ENCODE measurements around the gene CD82. TPM values are rescaled to one million over a fixed set of nuclear protein-coding genes. Genes with fewer than 3 reads are reported as not detected.

CD82 gene
- total RNA-seq, 4 donors from 2014 or later = 8.9 to 30.6 (median 20.3) TPM

GRCh38 chr11:44561964-44562734 lies 3.3 kb upstream of the CD82 start:
- DNase-seq (ENCODE audit: low spot score) (no peak), ATAC-seq (ENCODE audit: low FRiP score) (no peak)
- TF ChIP-seq CTCF (IDR thresholded peaks at IDR 0.05) = no peak

- TF ChIP-seq CTCF (IDR thresholded peaks at IDR 0.05) = no peak
- DNase-seq (ENCODE audit: low spot score) (no peak), ATAC-seq (ENCODE audit: low FRiP score) (no peak)
Observed at GRCh38 chr11:44562845-44563460, 2.5 kb upstream of the CD82 start.

GRCh38 chr11:44563711-44564110 lies 1.8 kb upstream of the CD82 start:
- DNase-seq (ENCODE audit: low spot score) (no peak), ATAC-seq (ENCODE audit: low FRiP score) (no peak)
- TF ChIP-seq CTCF (IDR thresholded peaks at IDR 0.05) = no peak

GRCh38 chr11:44564166-44564565 lies 1.3 kb upstream of the CD82 start:
- no peak for TF ChIP-seq CTCF (IDR thresholded peaks at IDR 0.05)
- DNase-seq (ENCODE audit: low spot score) (no peak), ATAC-seq (ENCODE audit: low FRiP score) (no peak)

- TF ChIP-seq CTCF (IDR thresholded peaks at IDR 0.05) = no peak
- ATAC-seq (ENCODE audit: low FRiP score) (peak; percentile 70), DNase-seq (ENCODE audit: low spot score) (peak; percentile 58)
Observed at GRCh38 chr11:44564670-44565210, 723 bp upstream of the CD82 start.

- no peak for DNase-seq (ENCODE audit: low spot score)
- TF ChIP-seq CTCF (IDR thresholded peaks at IDR 0.05) = no peak
- ATAC-seq (ENCODE audit: low FRiP score) = no peak
Observed at GRCh38 chr11:44565953-44566949, 788 bp downstream of the CD82 start.

Data from omental fat pad (tissue), 4 donors.